Retina (tissue), 1 donor: Measurements from ENCODE around the gene LRRC73.
A peak's percentile ranks its signal among the peaks of the same experiment; 100 is the strongest.
"Not testable (repeated sequence)": the region's sequence is repeated elsewhere in the genome, so short reads cannot be mapped to it uniquely, and the experiment has no call there.

ENCODE experiments used
- DNase-seq: peaks from one replicate; pipeline ENCODE4 v3.0.0-alpha.2; 2016

The LRRC73 gene

GRCh38 chr6:43509984-43510826, at the start of gene LRRC73:
TSS of gene LRRC73 (minus strand) at chr6:43510346. CDS start at chr6:43509785, 561 bp downstream.
- peak; percentile 95 for DNase-seq

- no peak for DNase-seq
These were observed 49.2 kb upstream of the LRRC73 start for GRCh38 chr6:43559328-43559727.

GRCh38 chr6:43557620-43558019, 47.5 kb upstream of the LRRC73 start:
- not testable (repeated sequence) for DNase-seq

GRCh38 chr6:43547222-43547621, 37.1 kb upstream of the LRRC73 start:
- no peak for DNase-seq

GRCh38 chr6:43544461-43544860, 34.3 kb upstream of the LRRC73 start:
- DNase-seq, result no peak

- no peak for DNase-seq
These were observed 31.8 kb upstream of the LRRC73 start for GRCh38 chr6:43541774-43542471.

GRCh38 chr6:43540507-43540906, 30.4 kb upstream of the LRRC73 start:
- no peak for DNase-seq

GRCh38 chr6:43539409-43539808, 29.3 kb upstream of the LRRC73 start:
- not testable (repeated sequence) for DNase-seq

GRCh38 chr6:43538986-43539385, 28.8 kb upstream of the LRRC73 start:
- not testable (repeated sequence) for DNase-seq

- DNase-seq, result no peak
These were observed 22.1 kb upstream of the LRRC73 start for GRCh38 chr6:43532201-43532600.

- DNase-seq, result no peak
These were observed 14.4 kb upstream of the LRRC73 start for GRCh38 chr6:43524483-43524961.

GRCh38 chr6:43523284-43523683, 13.1 kb upstream of the LRRC73 start:
- no peak for DNase-seq

GRCh38 chr6:43522547-43523261, 12.6 kb upstream of the LRRC73 start:
- no peak for DNase-seq

- DNase-seq, result no peak
These were observed 11.7 kb upstream of the LRRC73 start for GRCh38 chr6:43521836-43522235.

- DNase-seq, result no peak
These were observed 10.0 kb upstream of the LRRC73 start for GRCh38 chr6:43520097-43520496.

- DNase-seq, result no peak
These were observed 7.6 kb upstream of the LRRC73 start for GRCh38 chr6:43517505-43518357.

- peak; percentile 97 for DNase-seq
These were observed 6.8 kb upstream of the LRRC73 start, which contains the start of the genes POLR1C and YIPF3 for GRCh38 chr6:43516697-43517504. TSS of gene POLR1C (plus strand) at chr6:43517089. CDS start at chr6:43517110, 21 bp downstream. TSS of gene YIPF3 (minus strand) at chr6:43516926. CDS start at chr6:43516807, 119 bp downstream.

- no peak for DNase-seq
These were observed 6.2 kb upstream of the LRRC73 start for GRCh38 chr6:43516367-43516696.

- no peak for DNase-seq
These were observed 5.7 kb upstream of the LRRC73 start for GRCh38 chr6:43515808-43516207.

- no peak for DNase-seq
These were observed 1.8 kb upstream of the LRRC73 start for GRCh38 chr6:43511824-43512415.

GRCh38 chr6:43510827-43511163, 649 bp upstream of the LRRC73 start:
- DNase-seq, result no peak
